Panc1 (cell line): Measurements from ENCODE around the gene ASIC3. TPM values are rescaled to one million over a fixed set of nuclear protein-coding genes. Genes with fewer than 3 reads are reported as not detected.
A peak's percentile ranks its signal among the peaks of the same experiment; 100 is the strongest.

ENCODE experiments used
- ATAC-seq: fragments of 200-7000 bp; cut with Tn5 transposase; 2 replicates; pipeline ENCODE4 v1.9.1; 2020; ENCODE audit warnings: mild to moderate bottlenecking, moderate library complexity
- BruUV-seq: library from RNA; stranded (reverse); fragments of 400-500 nt; replicated peaks from 2 replicates; lab custom pipeline; 2021; lab: Mats Ljungman, UMichigan
- CTCF ChIA-PET: fragments of 300-600 bp; sonication (Branson Sonifier 250); formaldehyde crosslinking; loops from one replicate; lab custom pipeline; 2022; ENCODE audit warnings: antibody characterized with exemption; lab: Charles Lee
- POLR2A ChIA-PET: fragments of 300-600 bp; sonication (Branson Sonifier 250); formaldehyde crosslinking; loops from one replicate; lab custom pipeline; 2022; ENCODE audit warnings: antibody characterized with exemption; lab: Charles Lee
- DNase-seq: peaks from one replicate; pipeline ENCODE4 v3.0.0-alpha.2; 2010; ENCODE audit warnings: low read depth, low spot score
- H3K27ac ChIP-seq: 2 replicates; pipeline ENCODE4 v1.5.1; 2011; ENCODE audit warnings: mild to moderate bottlenecking, low read length, inconsistent platforms
- H3K27me3 ChIP-seq: fragments of 200-500 bp; sonication (Bioruptor generic); 2 replicates; pipeline ENCODE4 v1.6.0; 2014; ENCODE audit warnings: low read length, inconsistent platforms; ENCODE audit not compliant: control insufficient read depth, insufficient read depth
- H3K36me3 ChIP-seq: fragments of 200-500 bp; sonication (Bioruptor generic); 2 replicates; pipeline ENCODE4 v1.5.1; 2014; ENCODE audit warnings: inconsistent platforms, mild to moderate bottlenecking, low read length, moderate library complexity; ENCODE audit not compliant: control insufficient read depth, insufficient read depth
- H3K4me1 ChIP-seq: 2 replicates; pipeline ENCODE4 v1.5.1; 2011; ENCODE audit warnings: inconsistent platforms, mild to moderate bottlenecking, low read length, moderate library complexity; ENCODE audit not compliant: control insufficient read depth, insufficient read depth
- H3K4me3 ChIP-seq, 2 experiments: 2 replicates each; pipeline ENCODE4 v1.5.1; 2011 to 2012; ENCODE audit warnings: low read depth in 2 of 2, low read length in 2 of 2, mild to moderate bottlenecking in 2 of 2, inconsistent platforms in 1 of 2, moderate library complexity in 1 of 2
- H3K9me3 ChIP-seq: fragments of 200-500 bp; sonication (Bioruptor generic); 2 replicates; pipeline ENCODE4 v1.5.1; 2014; ENCODE audit warnings: low read depth, mild to moderate bottlenecking, inconsistent platforms, low read length, moderate library complexity; ENCODE audit not compliant: control insufficient read depth, insufficient read depth
- POLR2AphosphoS5 ChIP-seq: IDR thresholded peaks from 2 replicates; pipeline ENCODE4 v1.6.1; 2012; ENCODE audit warnings: mild to moderate bottlenecking, low read depth, low read length, moderate library complexity
- SIN3A ChIP-seq: IDR thresholded peaks from 2 replicates; pipeline ENCODE4 v1.6.1; 2012; ENCODE audit warnings: low read depth, mild to moderate bottlenecking, low read length, moderate library complexity, borderline replicate concordance; ENCODE audit not compliant: insufficient read depth
- TCF7L2 ChIP-seq: IDR thresholded peaks from 2 replicates; pipeline ENCODE4 v1.6.1; 2011; ENCODE audit warnings: mild to moderate bottlenecking, low read depth, low read length, inconsistent platforms
- in situ Hi-C: cut with HindIII; loops from 2 replicates; pipeline ENCODE4 v1.10.0; 2016; ENCODE audit warnings: low sequenced_read_pairs, low pct_unique_long_range_greater_than_20kb
- intact Hi-C: fragments of 100-400 bp; cut with micrococcal nuclease; formaldehyde crosslinking; loops from one replicate; pipeline ENCODE4 v1.10.0; 2022; ENCODE audit not compliant: unreplicated experiment
- total RNA-seq: library from RNA; stranded (reverse); gene quantifications from one replicate; pipeline ENCODE4 v1.2.1, GENCODE V29; 2021; ENCODE audit not compliant: unreplicated experiment
- TF ChIP-seq, protein P1 (sequence below), 2 experiments: IDR thresholded peaks; 2 replicates each; pipeline ENCODE4 v1.6.1; 2011 to 2012; ENCODE audit warnings: low read depth in 2 of 2, control low read depth in 1 of 2, low read length in 1 of 2, mild to moderate bottlenecking in 1 of 2, moderate library complexity in 1 of 2; ENCODE audit not compliant: insufficient read depth in 1 of 2
- TF ChIP-seq, protein P2 (sequence below): fragments of 450-650 bp; IDR thresholded peaks from 2 replicates; pipeline ENCODE4 v1.5.1; 2017; ENCODE audit warnings: mild to moderate bottlenecking

ASIC3 gene
- total RNA-seq, 1 experiment from 2014 or later, result 1.3 TPM

DNA sequence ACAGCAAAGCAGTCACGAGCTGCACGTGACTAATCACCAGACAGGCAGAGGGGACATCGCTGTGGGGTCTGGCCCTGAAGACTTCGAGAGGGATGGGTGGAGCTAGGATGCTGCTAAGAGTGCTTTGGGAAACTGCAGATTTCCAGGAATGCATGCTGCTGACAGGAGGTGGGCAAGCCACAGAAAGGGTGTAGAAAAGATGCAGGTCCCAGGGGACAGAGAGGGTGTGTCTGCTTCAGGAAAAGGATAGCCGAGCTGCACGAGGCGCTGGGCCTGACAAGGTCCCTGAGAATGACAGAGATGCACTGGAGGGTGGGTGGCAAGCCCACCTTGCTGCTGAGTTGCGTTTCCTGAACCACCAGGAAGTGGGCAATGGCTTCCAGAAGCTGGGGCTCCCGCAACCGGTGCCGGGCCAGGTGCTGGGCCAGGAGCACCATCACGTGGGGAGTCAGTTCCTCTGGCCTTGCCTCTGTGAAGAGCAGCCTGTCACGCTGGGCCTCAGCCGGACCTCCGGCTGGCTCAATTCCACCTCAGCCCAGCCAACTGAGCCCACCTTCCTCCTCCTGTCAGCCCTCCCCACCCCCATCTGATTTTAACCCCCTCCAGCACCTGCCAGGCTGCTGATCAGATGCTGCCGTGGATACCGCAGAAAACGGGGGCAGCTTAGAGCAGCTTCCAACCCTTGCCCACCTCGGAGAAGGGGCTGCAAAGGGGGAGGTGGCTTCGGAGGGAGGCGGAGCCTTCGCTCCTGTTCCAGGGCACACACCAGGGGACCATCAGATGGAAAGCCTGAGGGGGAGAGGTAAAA is 30.1 kb downstream of the ASIC3 start:
- H3K27ac ChIP-seq, result peak overlapping the region; percentile 91
- ChIA-PET POLR2A (no interaction called here), CTCF (no interaction called here)
- peaks cover 44% of the 10 kb centered on the region for H3K4me1 ChIP-seq
- H3K36me3 ChIP-seq, result no peaks in the 10 kb centered on the region; the same call in 1 of the 2 replicates
- TF ChIP-seq, protein P1, sequence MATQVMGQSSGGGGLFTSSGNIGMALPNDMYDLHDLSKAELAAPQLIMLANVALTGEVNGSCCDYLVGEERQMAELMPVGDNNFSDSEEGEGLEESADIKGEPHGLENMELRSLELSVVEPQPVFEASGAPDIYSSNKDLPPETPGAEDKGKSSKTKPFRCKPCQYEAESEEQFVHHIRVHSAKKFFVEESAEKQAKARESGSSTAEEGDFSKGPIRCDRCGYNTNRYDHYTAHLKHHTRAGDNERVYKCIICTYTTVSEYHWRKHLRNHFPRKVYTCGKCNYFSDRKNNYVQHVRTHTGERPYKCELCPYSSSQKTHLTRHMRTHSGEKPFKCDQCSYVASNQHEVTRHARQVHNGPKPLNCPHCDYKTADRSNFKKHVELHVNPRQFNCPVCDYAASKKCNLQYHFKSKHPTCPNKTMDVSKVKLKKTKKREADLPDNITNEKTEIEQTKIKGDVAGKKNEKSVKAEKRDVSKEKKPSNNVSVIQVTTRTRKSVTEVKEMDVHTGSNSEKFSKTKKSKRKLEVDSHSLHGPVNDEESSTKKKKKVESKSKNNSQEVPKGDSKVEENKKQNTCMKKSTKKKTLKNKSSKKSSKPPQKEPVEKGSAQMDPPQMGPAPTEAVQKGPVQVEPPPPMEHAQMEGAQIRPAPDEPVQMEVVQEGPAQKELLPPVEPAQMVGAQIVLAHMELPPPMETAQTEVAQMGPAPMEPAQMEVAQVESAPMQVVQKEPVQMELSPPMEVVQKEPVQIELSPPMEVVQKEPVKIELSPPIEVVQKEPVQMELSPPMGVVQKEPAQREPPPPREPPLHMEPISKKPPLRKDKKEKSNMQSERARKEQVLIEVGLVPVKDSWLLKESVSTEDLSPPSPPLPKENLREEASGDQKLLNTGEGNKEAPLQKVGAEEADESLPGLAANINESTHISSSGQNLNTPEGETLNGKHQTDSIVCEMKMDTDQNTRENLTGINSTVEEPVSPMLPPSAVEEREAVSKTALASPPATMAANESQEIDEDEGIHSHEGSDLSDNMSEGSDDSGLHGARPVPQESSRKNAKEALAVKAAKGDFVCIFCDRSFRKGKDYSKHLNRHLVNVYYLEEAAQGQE (IDR thresholded peaks at IDR 0.05; ENCODE audit: insufficient read depth in 1 of 2, low read depth in 2 of 2, low read length in 1 of 2), result 0 out of 4 replicates have a peak, but pooled peaks of 1 of the 2 experiments have one; percentile 7
- TF ChIP-seq POLR2AphosphoS5, result peak; percentile 15
- TF ChIP-seq SIN3A, result no peak
- no peak for TF ChIP-seq TCF7L2
- TF ChIP-seq, protein P2, sequence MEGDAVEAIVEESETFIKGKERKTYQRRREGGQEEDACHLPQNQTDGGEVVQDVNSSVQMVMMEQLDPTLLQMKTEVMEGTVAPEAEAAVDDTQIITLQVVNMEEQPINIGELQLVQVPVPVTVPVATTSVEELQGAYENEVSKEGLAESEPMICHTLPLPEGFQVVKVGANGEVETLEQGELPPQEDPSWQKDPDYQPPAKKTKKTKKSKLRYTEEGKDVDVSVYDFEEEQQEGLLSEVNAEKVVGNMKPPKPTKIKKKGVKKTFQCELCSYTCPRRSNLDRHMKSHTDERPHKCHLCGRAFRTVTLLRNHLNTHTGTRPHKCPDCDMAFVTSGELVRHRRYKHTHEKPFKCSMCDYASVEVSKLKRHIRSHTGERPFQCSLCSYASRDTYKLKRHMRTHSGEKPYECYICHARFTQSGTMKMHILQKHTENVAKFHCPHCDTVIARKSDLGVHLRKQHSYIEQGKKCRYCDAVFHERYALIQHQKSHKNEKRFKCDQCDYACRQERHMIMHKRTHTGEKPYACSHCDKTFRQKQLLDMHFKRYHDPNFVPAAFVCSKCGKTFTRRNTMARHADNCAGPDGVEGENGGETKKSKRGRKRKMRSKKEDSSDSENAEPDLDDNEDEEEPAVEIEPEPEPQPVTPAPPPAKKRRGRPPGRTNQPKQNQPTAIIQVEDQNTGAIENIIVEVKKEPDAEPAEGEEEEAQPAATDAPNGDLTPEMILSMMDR, result no peak
- no peaks in the 10 kb centered on the region for H3K27me3 ChIP-seq
- ATAC-seq (no peak), DNase-seq (no peak)
- peak overlapping the region; percentile 74 to 93; a peak in 3 of 4 replicates for H3K4me3 ChIP-seq
- intact Hi-C loops, result loop anchor here (5.0 kb wide), 1 partner anchor 34 kb away; no protein-coding TSS in a partner anchor
- H3K9me3 ChIP-seq, result no peaks in the 10 kb centered on the region
- BruUV-seq, result no TSS peak
- in situ Hi-C loops, result no loop called here

DNA sequence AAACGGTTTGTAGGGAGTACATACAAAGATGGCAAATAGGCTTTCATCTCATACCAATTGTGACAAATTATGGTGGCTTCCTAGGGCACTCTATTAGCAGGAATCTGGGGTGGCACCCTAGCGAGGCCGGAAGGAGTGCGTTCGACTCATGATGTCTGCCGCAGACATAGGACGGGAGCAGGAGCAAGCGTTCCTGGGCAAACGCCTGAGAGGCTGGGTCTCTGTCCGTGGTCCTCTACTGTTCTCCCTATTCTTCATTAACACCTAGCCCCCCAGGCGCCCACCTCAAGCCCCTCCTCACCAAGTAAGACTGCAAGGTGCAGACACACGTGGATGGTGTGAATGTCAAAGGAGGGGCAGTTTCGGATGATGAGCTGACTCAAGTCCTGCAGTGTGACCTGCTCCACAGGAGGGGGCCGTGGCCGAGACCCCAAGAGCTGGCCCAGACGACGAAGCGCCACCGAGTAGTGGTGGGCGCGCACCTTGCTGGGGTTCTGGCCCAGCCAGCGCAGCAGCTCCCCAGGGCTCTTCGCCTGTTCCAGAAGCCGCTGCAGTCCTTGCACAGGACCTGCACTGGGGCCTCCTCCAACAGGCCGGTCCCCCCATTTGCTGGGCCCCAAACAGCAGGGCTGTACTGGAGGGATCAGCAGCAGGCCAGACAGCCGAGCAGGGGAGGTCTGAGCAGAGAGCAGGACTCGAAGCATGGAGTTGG is 31.0 kb downstream of the ASIC3 start:
- Histone ChIP-seq H3K4me1 (peaks cover 50% of the 10 kb centered on the region), H3K36me3 (no peaks in the 10 kb centered on the region; the same call in 1 of the 2 replicates), H3K27me3 (no peaks in the 10 kb centered on the region), H3K9me3 (no peaks in the 10 kb centered on the region), H3K4me3 (peak overlapping the region; percentile 74 to 93), H3K27ac (peak overlapping the region; percentile 91)
- no peak for DNase-seq
- no TSS peak for BruUV-seq
- TF ChIP-seq SIN3A (no peak), TCF7L2 (no peak), POLR2AphosphoS5 (no peak; the same call in 1 of the 2 replicates)
- TF ChIP-seq, protein P2, result no peak
- TF ChIP-seq, protein P1 (IDR thresholded peaks at IDR 0.05; ENCODE audit: insufficient read depth in 1 of 2, low read depth in 2 of 2, low read length in 1 of 2), result no peak
- POLR2A ChIA-PET, result no interaction called here
- in situ Hi-C loops, result no loop called here
- ATAC-seq, result no peak
- intact Hi-C loops, result loop anchor here (5.0 kb wide), 1 partner anchor 33 kb away; no protein-coding TSS in a partner anchor
- CTCF ChIA-PET, result no interaction called here
